ENCODE data around the gene OVCA2. TPM values are rescaled to one million over a fixed set of nuclear protein-coding genes. Genes with fewer than 3 reads are reported as not detected.

The OVCA2 gene
- total RNA-seq, 1 experiment from 2014 or later, result 24.6 TPM

DNA sequence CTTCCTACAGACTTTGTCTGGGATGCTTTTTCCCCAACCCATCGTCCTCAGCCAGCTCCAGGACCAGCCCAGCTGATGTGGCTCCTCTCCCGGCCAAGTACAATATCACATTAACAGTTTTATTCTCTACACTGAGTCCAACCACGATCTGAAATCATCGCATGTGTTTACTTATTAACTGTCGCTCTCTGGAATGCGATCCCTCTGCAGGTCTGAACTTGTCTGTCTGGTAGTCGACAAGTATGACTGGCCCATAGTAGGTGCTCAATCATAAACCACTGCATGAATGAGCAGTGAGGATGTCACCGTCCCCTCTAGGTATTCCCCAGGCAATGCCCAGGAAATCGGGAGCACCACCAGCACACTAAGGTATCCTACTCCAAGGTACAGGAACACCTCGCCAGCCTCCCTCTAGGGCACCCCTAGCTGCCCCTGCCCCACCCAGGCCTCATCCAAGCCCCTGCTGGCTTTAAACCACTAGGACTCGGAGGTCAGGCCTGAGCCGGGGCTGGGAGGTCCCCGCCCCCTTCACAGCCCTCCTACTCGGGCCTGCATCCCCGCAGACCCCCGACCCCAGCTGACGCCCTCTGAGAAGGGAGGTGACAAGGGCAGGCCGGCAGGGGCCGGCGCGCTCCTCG, 44.4 kb upstream of the OVCA2 start:
- Histone ChIP-seq H2BK5ac (ENCODE audit: insufficient read length, low read length) (no peak overlapping the region), H2BK20ac (ENCODE audit: low read depth, low read length, poor library complexity, severe bottlenecking) (no peak overlapping the region), H3K4ac (ENCODE audit: low read depth, low read length) (no peak overlapping the region), H2BK15ac (ENCODE audit: low read depth, low read length) (no peak overlapping the region), H3K18ac (ENCODE audit: insufficient read length, low read depth, low read length) (no peak overlapping the region), H3K27me3 (ENCODE audit: insufficient read depth, low read length) (peaks cover 7% of the 10 kb centered on the region; the same call in 1 of the 2 replicates), H3K79me1 (ENCODE audit: insufficient read depth, low read depth, low read length, poor library complexity, severe bottlenecking) (no peaks in the 10 kb centered on the region), H3K9ac (ENCODE audit: extremely low read depth, insufficient read length, low read length) (no peak overlapping the region), H3K14ac (ENCODE audit: insufficient read depth, low read length) (no peak overlapping the region), H3K9me3 (ENCODE audit: control insufficient read depth, low read depth, low read length) (no peaks in the 10 kb centered on the region), H4K5ac (ENCODE audit: insufficient read length, low read depth, low read length) (no peak overlapping the region), H3K23ac (ENCODE audit: insufficient read length, low read depth, low read length) (no peak overlapping the region), H3K79me2 (ENCODE audit: insufficient read depth, low read length) (no peaks in the 10 kb centered on the region), H3K56ac (ENCODE audit: insufficient read length, low read depth, low read length) (no peak overlapping the region), H3K4me1 (ENCODE audit: insufficient read depth, low read length) (no peaks in the 10 kb centered on the region; the same call in 1 of the 2 replicates), H2AFZ (ENCODE audit: low read length) (no peak overlapping the region), H2BK12ac (ENCODE audit: insufficient read length, low read depth, low read length) (no peak overlapping the region), H3T11ph (ENCODE audit: low read length) (no peak overlapping the region), H3K23me2 (ENCODE audit: insufficient read length, low read depth, low read length, poor library complexity, severe bottlenecking) (no peaks in the 10 kb centered on the region), H4K8ac (replicated peaks; ENCODE audit: insufficient read length, low read depth, low read length) (no peak overlapping the region), H2BK120ac (ENCODE audit: low read depth, low read length, poor library complexity, severe bottlenecking) (no peak overlapping the region), H2AK5ac (ENCODE audit: insufficient read length, low read length) (no peak overlapping the region), H3K27ac (ENCODE audit: insufficient read length, low read depth, low read length) (no peak overlapping the region), H4K20me1 (ENCODE audit: control insufficient read depth, insufficient read depth, insufficient read length) (no peaks in the 10 kb centered on the region), H4K91ac (ENCODE audit: insufficient read length, low read depth, low read length) (no peak overlapping the region), H3K4me2 (ENCODE audit: insufficient read depth, insufficient read length, low read length) (peak overlapping the region; percentile 6)
- no CpG with 5 or more reads among the region's 22 CpGs for WGBS (ENCODE audit: extremely low coverage, insufficient read length, low lambda C conversion rate)
- Mint-ChIP-seq H3K27ac (peak overlapping the region in 1 of 3 experiments; percentile 17; a peak in 1 of 7 replicates), H3K4me1 (peaks cover 25 to 41% of the 10 kb centered on the region in 2 experiments), H3K9me3 (no peaks in the 10 kb centered on the region; a peak in 1 of 5 replicates), H3K27me3 (ENCODE audit: low read depth) (peaks cover 67% of the 10 kb centered on the region), H3K4me3 (peak overlapping the region; percentile 19 to 65; a peak in 4 of 5 replicates), H3K36me3 (ENCODE audit: insufficient read depth in 1 of 3, low read depth in 3 of 3) (no peaks in the 10 kb centered on the region)
- peak; percentile 76 for DNase-seq
- TF ChIP-seq CTCF (conservative IDR thresholded peaks at IDR 0.05), result no peak

Measured in H9 (cell line).